Endothelial cell of umbilical vein (primary cell): Measurements from ENCODE around the gene SUN3.

ENCODE experiments used
- CTCF ChIP-seq, 2 donors: IDR thresholded peaks; 1 replicate in 1 of 2; 2 replicates in 1 of 2; pipeline ENCODE4 v1.5.1; 2011; ENCODE audit warnings: low read length in 2 of 2, mild to moderate bottlenecking in 2 of 2, moderate library complexity in 2 of 2, control low read depth in 1 of 2, inconsistent platforms in 1 of 2, low read depth in 1 of 2; ENCODE audit not compliant: insufficient read depth in 1 of 2; ENCODE audit errors: extremely low read depth in 1 of 2
- EZH2 ChIP-seq: IDR thresholded peaks from 2 replicates; pipeline ENCODE4 v1.6.1; 2012; ENCODE audit warnings: borderline replicate concordance, low read depth, mild to moderate bottlenecking, moderate library complexity, low read length, inconsistent platforms; ENCODE audit not compliant: severe bottlenecking
- MAX ChIP-seq: IDR thresholded peaks from 2 replicates; pipeline ENCODE4 v1.6.1; 2011; ENCODE audit not compliant: insufficient read depth, insufficient read length
- POLR2A ChIP-seq: IDR thresholded peaks from 2 replicates; pipeline ENCODE4 v1.6.1; 2012; ENCODE audit warnings: low read depth, mild to moderate bottlenecking, control low read depth, low read length
- POLR2AphosphoS5 ChIP-seq: IDR thresholded peaks from 2 replicates; pipeline ENCODE4 v1.6.1; 2012; ENCODE audit warnings: low read depth, mild to moderate bottlenecking, control low read depth, low read length, moderate library complexity; ENCODE audit not compliant: insufficient read depth

- no peak for TF ChIP-seq POLR2A
- no peak for TF ChIP-seq CTCF (IDR thresholded peaks at IDR 0.05; ENCODE audit: extremely low read depth in 1 of 2, insufficient read depth in 1 of 2, low read depth in 1 of 2, low read length in 2 of 2)
- TF ChIP-seq MAX, result no peak
- no peak for TF ChIP-seq EZH2
- TF ChIP-seq POLR2AphosphoS5, result no peak
Measured at GRCh38 chr7:48049850-48050249, 20.9 kb upstream of the SUN3 start.
